GM23338 (cell line): Measurements from ENCODE around the gene PLEKHG4.

Source experiments
- EZH2 ChIP-seq: fragments of 200-600 bp; sonication (generic); IDR thresholded peaks from one replicate; pipeline ENCODE4 v1.8.0; 2017; ENCODE audit warnings: antibody characterized with exemption, mild to moderate bottlenecking, low read depth; ENCODE audit not compliant: unreplicated experiment
- EZH2phosphoT487 ChIP-seq: fragments of 200-600 bp; sonication (generic); IDR thresholded peaks from one replicate; pipeline ENCODE4 v1.8.1; 2018; ENCODE audit warnings: antibody characterized with exemption; ENCODE audit not compliant: unreplicated experiment
- POLR2AphosphoS5 ChIP-seq: IDR thresholded peaks from 2 replicates; pipeline ENCODE4 v1.6.1; 2016; ENCODE audit warnings: antibody characterized with exemption, low read depth
- TF ChIP-seq, protein P1 (sequence below), 2 experiments: fragments of 200-600 bp in 1 of 2; sonication (generic) in 1 of 2; conservative IDR thresholded peaks; 2 replicates each; pipeline versions ENCODE4 v1.5.1 to v1.6.1; 2016 to 2017; ENCODE audit warnings: antibody characterized with exemption in 2 of 2, low read depth in 2 of 2, mild to moderate bottlenecking in 2 of 2, moderate library complexity in 1 of 2
- TF ChIP-seq, protein P2 (sequence below): IDR thresholded peaks from one replicate; pipeline ENCODE4 v1.6.1; 2018; ENCODE audit warnings: antibody characterized with exemption; ENCODE audit not compliant: unreplicated experiment
- TF ChIP-seq, protein P3 (sequence below): IDR thresholded peaks from 2 replicates; pipeline ENCODE4 v1.6.1; 2016; ENCODE audit warnings: antibody characterized with exemption

DNA sequence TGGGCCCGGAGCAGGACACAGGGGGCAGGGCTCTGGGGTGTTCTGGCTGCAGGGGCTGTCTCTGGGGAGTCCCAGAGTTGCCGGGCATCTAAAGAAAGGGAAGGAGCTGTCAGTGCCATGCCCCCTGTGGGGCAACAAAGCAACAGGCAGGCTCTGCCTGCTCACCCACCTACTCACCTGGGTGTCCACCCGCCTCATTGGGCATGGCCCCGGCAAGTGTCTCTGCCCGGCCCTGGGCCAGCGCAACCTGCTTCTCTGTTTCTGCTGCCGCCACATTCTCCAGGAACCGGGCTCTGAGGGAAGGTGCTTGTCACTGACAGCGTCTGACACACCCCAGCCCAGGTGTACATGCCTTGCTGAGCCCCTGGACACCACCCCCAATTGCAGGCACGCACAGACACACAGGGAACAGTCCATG, 45.1 kb upstream of the PLEKHG4 start:
- TF ChIP-seq, protein P1, sequence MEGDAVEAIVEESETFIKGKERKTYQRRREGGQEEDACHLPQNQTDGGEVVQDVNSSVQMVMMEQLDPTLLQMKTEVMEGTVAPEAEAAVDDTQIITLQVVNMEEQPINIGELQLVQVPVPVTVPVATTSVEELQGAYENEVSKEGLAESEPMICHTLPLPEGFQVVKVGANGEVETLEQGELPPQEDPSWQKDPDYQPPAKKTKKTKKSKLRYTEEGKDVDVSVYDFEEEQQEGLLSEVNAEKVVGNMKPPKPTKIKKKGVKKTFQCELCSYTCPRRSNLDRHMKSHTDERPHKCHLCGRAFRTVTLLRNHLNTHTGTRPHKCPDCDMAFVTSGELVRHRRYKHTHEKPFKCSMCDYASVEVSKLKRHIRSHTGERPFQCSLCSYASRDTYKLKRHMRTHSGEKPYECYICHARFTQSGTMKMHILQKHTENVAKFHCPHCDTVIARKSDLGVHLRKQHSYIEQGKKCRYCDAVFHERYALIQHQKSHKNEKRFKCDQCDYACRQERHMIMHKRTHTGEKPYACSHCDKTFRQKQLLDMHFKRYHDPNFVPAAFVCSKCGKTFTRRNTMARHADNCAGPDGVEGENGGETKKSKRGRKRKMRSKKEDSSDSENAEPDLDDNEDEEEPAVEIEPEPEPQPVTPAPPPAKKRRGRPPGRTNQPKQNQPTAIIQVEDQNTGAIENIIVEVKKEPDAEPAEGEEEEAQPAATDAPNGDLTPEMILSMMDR (conservative IDR thresholded peaks at IDR 0.05; ENCODE audit: low read depth in 2 of 2) = no peak
- TF ChIP-seq, protein P2, sequence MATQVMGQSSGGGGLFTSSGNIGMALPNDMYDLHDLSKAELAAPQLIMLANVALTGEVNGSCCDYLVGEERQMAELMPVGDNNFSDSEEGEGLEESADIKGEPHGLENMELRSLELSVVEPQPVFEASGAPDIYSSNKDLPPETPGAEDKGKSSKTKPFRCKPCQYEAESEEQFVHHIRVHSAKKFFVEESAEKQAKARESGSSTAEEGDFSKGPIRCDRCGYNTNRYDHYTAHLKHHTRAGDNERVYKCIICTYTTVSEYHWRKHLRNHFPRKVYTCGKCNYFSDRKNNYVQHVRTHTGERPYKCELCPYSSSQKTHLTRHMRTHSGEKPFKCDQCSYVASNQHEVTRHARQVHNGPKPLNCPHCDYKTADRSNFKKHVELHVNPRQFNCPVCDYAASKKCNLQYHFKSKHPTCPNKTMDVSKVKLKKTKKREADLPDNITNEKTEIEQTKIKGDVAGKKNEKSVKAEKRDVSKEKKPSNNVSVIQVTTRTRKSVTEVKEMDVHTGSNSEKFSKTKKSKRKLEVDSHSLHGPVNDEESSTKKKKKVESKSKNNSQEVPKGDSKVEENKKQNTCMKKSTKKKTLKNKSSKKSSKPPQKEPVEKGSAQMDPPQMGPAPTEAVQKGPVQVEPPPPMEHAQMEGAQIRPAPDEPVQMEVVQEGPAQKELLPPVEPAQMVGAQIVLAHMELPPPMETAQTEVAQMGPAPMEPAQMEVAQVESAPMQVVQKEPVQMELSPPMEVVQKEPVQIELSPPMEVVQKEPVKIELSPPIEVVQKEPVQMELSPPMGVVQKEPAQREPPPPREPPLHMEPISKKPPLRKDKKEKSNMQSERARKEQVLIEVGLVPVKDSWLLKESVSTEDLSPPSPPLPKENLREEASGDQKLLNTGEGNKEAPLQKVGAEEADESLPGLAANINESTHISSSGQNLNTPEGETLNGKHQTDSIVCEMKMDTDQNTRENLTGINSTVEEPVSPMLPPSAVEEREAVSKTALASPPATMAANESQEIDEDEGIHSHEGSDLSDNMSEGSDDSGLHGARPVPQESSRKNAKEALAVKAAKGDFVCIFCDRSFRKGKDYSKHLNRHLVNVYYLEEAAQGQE = no peak
- no peak for TF ChIP-seq POLR2AphosphoS5
- TF ChIP-seq EZH2 = no peak
- no peak for TF ChIP-seq EZH2phosphoT487
- TF ChIP-seq, protein P3, sequence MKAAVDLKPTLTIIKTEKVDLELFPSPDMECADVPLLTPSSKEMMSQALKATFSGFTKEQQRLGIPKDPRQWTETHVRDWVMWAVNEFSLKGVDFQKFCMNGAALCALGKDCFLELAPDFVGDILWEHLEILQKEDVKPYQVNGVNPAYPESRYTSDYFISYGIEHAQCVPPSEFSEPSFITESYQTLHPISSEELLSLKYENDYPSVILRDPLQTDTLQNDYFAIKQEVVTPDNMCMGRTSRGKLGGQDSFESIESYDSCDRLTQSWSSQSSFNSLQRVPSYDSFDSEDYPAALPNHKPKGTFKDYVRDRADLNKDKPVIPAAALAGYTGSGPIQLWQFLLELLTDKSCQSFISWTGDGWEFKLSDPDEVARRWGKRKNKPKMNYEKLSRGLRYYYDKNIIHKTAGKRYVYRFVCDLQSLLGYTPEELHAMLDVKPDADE = no peak
